T-cell (primary cell): ENCODE data around the gene AFDN. TPM values are rescaled to one million over a fixed set of nuclear protein-coding genes. Genes with fewer than 3 reads are reported as not detected.

Source experiments
- ATAC-seq, 4 experiments: fragments of 200-7000 bp in 3 of 4; fragments of 150-1000 bp in 1 of 4; cut with Tn5 transposase; replicated peaks in 1 of 4; 1 replicate in 3 of 4; 2 replicates in 1 of 4; pipeline ENCODE4 v1.10.0; 2021; ENCODE audit warnings: moderate library complexity in 3 of 4, mild to moderate bottlenecking in 2 of 4, moderate number of reproducible peaks in 1 of 4
- CTCF ChIA-PET, 2 donors: fragments of 300-600 bp; sonication (Branson Sonifier 250); formaldehyde crosslinking; loops; one replicate each; lab custom pipeline; 2022; ENCODE audit warnings: antibody characterized with exemption in 2 of 2; lab: Charles Lee
- POLR2A ChIA-PET, 2 donors: fragments of 300-600 bp; sonication (Branson Sonifier 250); formaldehyde crosslinking; loops; one replicate each; lab custom pipeline; 2022; ENCODE audit warnings: antibody characterized with exemption in 2 of 2; lab: Charles Lee
- DNase-seq, 35 experiments: peaks; one replicate each; pipeline versions ENCODE4 v3.0.0 to v3.0.0-alpha.2; 2013 to 2023
- H3K27ac ChIP-seq: one replicate; pipeline ENCODE4 v1.5.1; 2013; ENCODE audit warnings: low read length
- H3K27me3 ChIP-seq, 2 experiments: replicated peaks in 1 of 2; 1 replicate in 1 of 2; 2 replicates in 1 of 2; pipeline versions ENCODE4 v1.6.1 to v1.7.0; 2013; ENCODE audit warnings: low read length in 1 of 2, mixed read lengths in 1 of 2; ENCODE audit not compliant: control insufficient read depth in 2 of 2, insufficient read depth in 2 of 2; ENCODE audit errors: extremely low read depth in 1 of 2
- H3K36me3 ChIP-seq, 2 donors: 1 replicate in 1 of 2; 2 replicates in 1 of 2; pipeline versions ENCODE4 v1.6.1 to v1.7.0; 2013; ENCODE audit warnings: low read length in 1 of 2; ENCODE audit not compliant: control insufficient read depth in 2 of 2, insufficient read depth in 1 of 2; ENCODE audit errors: extremely low read depth in 1 of 2
- H3K4me1 ChIP-seq, 2 experiments: 1 replicate in 1 of 2; 2 replicates in 1 of 2; pipeline versions ENCODE4 v1.6.1 to v1.7.0; 2013; ENCODE audit warnings: low read length in 2 of 2, mixed read lengths in 1 of 2; ENCODE audit not compliant: insufficient read depth in 2 of 2, control insufficient read depth in 1 of 2; ENCODE audit errors: extremely low read depth in 1 of 2
- H3K4me3 ChIP-seq, 2 donors: 1 replicate in 1 of 2; 2 replicates in 1 of 2; pipeline versions ENCODE4 v1.5.1 to v1.7.0; 2013; ENCODE audit warnings: mild to moderate bottlenecking in 2 of 2, low read length in 1 of 2, moderate library complexity in 1 of 2; ENCODE audit not compliant: control insufficient read depth in 1 of 2; ENCODE audit errors: extremely low read depth in 1 of 2
- H3K9me3 ChIP-seq: 2 replicates; pipeline ENCODE4 v1.7.0; 2013
- H3K27ac Mint-ChIP-seq, 2 donors: one replicate each; pipeline ENCODE4 v1.8.0; 2020 to 2021; ENCODE audit warnings: mild to moderate bottlenecking in 2 of 2, mixed read lengths in 2 of 2
- H3K27me3 Mint-ChIP-seq, 2 donors: one replicate each; pipeline ENCODE4 v1.8.0; 2021 to 2022; ENCODE audit warnings: mixed read lengths in 2 of 2
- H3K36me3 Mint-ChIP-seq: one replicate; pipeline ENCODE4 v1.8.0; 2021; ENCODE audit warnings: mixed read lengths
- H3K4me1 Mint-ChIP-seq, 3 donors: one replicate each; pipeline ENCODE4 v1.8.0; 2020 to 2022; ENCODE audit warnings: mixed read lengths in 3 of 3, mild to moderate bottlenecking in 1 of 3
- H3K4me3 Mint-ChIP-seq, 3 donors: one replicate each; pipeline ENCODE4 v1.8.0; 2020 to 2022; ENCODE audit warnings: mild to moderate bottlenecking in 3 of 3, mixed read lengths in 3 of 3, moderate library complexity in 3 of 3
- H3K9me3 Mint-ChIP-seq, 3 donors: one replicate each; pipeline ENCODE4 v1.8.0; 2020 to 2022; ENCODE audit warnings: mixed read lengths in 3 of 3
- WGBS: methylation state at CpG from one replicate; pipeline ENCODE4 v1.1.5; 2013; ENCODE audit warnings: missing lambda C conversion rate; ENCODE audit not compliant: insufficient coverage; 5-methylcytosine and 5-hydroxymethylcytosine counted together
- total RNA-seq, 35 experiments: library from RNA in 6 of 35; stranded (reverse) in 6 of 35; fragments of 120-200 nt in 1 of 35; gene quantifications; one replicate each; pipeline versions ENCODE4 v1.2.1 to v1.2.4 and lab custom pipeline; 2013 to 2026

AFDN gene
- total RNA-seq, 5 donors from 2014 or later (not counting 1 experiment from before 2014, with no cell fraction given), result 10.6 to 30.3 (median 20.7) TPM

GRCh38 chr6:167850782-167851181, 24.1 kb downstream of the AFDN start:
- Mint-ChIP-seq H3K36me3 (no peaks in the 10 kb centered on the region), H3K27me3 (peaks cover 15 to 22% of the 10 kb centered on the region in 2 donors), H3K4me1 (peaks cover 0 to 10% (median 0%) of the 10 kb centered on the region in 3 donors), H3K4me3 (no peak overlapping the region), H3K9me3 (no peaks in the 10 kb centered on the region), H3K27ac (no peak overlapping the region)
- no peak overlapping the region for H3K4me3 ChIP-seq
- H3K36me3 ChIP-seq, result no peaks in the 10 kb centered on the region
- CTCF ChIA-PET, result no interaction called here
- no peak for ATAC-seq
- no peak for DNase-seq
- POLR2A ChIA-PET, result no interaction called here
- no peak overlapping the region for H3K27ac ChIP-seq
- no CpG with 5 or more reads among the region's 6 CpGs for WGBS
- H3K27me3 ChIP-seq, result peaks cover 0 to 7% of the 10 kb centered on the region in 2 experiments
- H3K9me3 ChIP-seq, result no peaks in the 10 kb centered on the region
- no peaks in the 10 kb centered on the region for H3K4me1 ChIP-seq

GRCh38 chr6:167851370-167851952, 24.8 kb downstream of the AFDN start:
- Histone ChIP-seq H3K4me3 (no peak overlapping the region), H3K27me3 (peaks cover 0 to 7% of the 10 kb centered on the region in 2 experiments), H3K27ac (no peak overlapping the region), H3K4me1 (no peaks in the 10 kb centered on the region), H3K36me3 (no peaks in the 10 kb centered on the region), H3K9me3 (no peaks in the 10 kb centered on the region)
- no peaks in the 10 kb centered on the region for H3K9me3 Mint-ChIP-seq
- no peak overlapping the region for H3K27ac Mint-ChIP-seq
- H3K4me1 Mint-ChIP-seq, result peaks cover 0 to 10% (median 0%) of the 10 kb centered on the region in 3 donors
- POLR2A ChIA-PET, result interaction anchor here in 1 of 2 donors (0.5 kb wide), 1 partner anchor 36 kb away, joined by 3 read pairs; no protein-coding TSS in a partner anchor
- DNase-seq (no peak), ATAC-seq (no peak)
- CTCF ChIA-PET, result no interaction called here
- H3K27me3 Mint-ChIP-seq, result peaks cover 15 to 20% of the 10 kb centered on the region in 2 donors
- no peak overlapping the region for H3K4me3 Mint-ChIP-seq
- no CpG with 5 or more reads among the region's 2 CpGs for WGBS
- no peaks in the 10 kb centered on the region for H3K36me3 Mint-ChIP-seq

DNA sequence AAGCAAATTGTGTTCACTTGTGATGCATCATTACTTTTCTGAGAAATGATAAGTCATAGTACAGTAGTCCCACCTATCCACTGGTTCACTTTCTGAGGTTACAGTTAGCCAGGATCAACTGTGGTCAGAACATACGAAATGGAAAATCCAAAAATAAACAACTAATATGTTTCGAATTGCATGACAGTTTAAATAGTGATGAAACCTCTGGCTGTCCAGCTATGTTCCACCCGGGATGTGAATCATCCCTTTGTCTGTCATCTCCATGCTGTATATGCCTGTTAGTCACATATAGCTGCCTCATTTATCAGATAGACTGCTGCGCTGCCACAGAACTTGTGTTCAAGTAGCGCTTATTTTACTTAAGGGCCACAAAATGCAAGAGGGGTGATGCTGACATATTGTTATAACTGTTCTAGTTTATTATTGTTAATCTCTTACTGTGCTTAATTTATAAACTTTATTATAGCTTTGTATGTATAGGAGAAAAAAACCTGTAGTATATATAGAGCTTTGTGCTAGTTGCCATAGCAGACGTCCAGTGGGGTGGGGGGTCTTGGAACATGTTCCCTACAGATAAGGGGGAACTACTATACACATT, 29.2 kb downstream of the AFDN start:
- 86% methylated on average over 2 of the region's 6 CpGs for WGBS
- ChIA-PET CTCF (interaction anchor here in 1 of 2 donors (0.7 kb wide), 1 partner anchor 16 kb away, joined by 4 read pairs; no protein-coding TSS in a partner anchor), POLR2A (no interaction called here)
- peaks cover 0 to 9% of the 10 kb centered on the region in 2 experiments for H3K27me3 ChIP-seq
- Mint-ChIP-seq H3K36me3 (no peaks in the 10 kb centered on the region), H3K4me3 (no peak overlapping the region), H3K27me3 (peaks cover 9 to 15% of the 10 kb centered on the region in 2 donors), H3K4me1 (peaks cover 0 to 19% (median 0%) of the 10 kb centered on the region in 3 donors), H3K9me3 (no peaks in the 10 kb centered on the region), H3K27ac (no peak overlapping the region)
- DNase-seq (no peak), ATAC-seq (no peak)
- no peaks in the 10 kb centered on the region for H3K36me3 ChIP-seq
- no peaks in the 10 kb centered on the region for H3K4me1 ChIP-seq
- H3K9me3 ChIP-seq, result no peaks in the 10 kb centered on the region
- H3K4me3 ChIP-seq, result no peak overlapping the region
- no peak overlapping the region for H3K27ac ChIP-seq

GRCh38 chr6:167856474-167856873, 29.8 kb downstream of the AFDN start:
- no peak overlapping the region for H3K27ac ChIP-seq
- CTCF ChIA-PET, result interaction anchor here (0.7 kb wide), 2 partner anchors 16 to 692 kb away, joined by 3 to 4 read pairs; no protein-coding TSS in a partner anchor
- H3K27ac Mint-ChIP-seq, result no peak overlapping the region

DNA sequence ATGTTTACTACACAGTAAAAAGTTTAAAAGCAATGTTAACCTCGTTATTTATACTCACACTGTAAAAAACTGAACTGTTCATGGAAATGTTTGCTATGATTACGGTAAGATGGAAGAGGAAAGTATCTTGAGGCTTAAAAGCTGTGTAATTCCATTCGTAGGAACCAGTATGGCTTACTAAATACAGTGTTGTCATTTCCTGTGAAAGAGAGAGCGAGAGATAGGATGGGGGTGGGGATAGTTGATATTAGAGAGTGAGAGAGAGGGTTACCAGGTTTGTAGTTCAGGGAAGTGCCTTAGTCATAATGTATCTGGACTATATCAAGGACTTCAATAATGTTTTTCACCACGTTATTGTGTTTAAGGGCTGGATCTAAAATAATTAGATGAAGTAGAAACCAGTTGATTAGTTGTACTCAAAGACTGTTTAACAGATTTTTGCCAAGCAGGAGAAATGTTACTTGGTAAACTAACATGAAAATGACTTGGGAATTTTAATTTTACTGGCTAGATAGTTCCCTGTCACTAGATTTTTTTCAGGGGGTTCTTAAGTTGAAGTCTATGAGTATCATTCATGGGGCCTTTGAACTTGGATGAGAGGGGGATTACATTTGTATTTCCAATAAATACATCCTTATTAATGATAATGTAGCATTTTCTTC, 30.4 kb downstream of the AFDN start:
- Mint-ChIP-seq H3K4me1 (peaks cover 0 to 17% (median 0%) of the 10 kb centered on the region in 3 donors), H3K27ac (no peak overlapping the region), H3K9me3 (no peaks in the 10 kb centered on the region), H3K36me3 (no peaks in the 10 kb centered on the region), H3K27me3 (peaks cover 5 to 19% of the 10 kb centered on the region in 2 donors), H3K4me3 (no peak overlapping the region)
- Histone ChIP-seq H3K36me3 (no peaks in the 10 kb centered on the region), H3K27ac (no peak overlapping the region), H3K27me3 (peaks cover 0 to 4% of the 10 kb centered on the region in 2 experiments), H3K4me3 (no peak overlapping the region), H3K9me3 (no peaks in the 10 kb centered on the region), H3K4me1 (no peaks in the 10 kb centered on the region)
- WGBS, result 61% methylated on average over 2 of the region's 5 CpGs
- ATAC-seq, result no peak
- ChIA-PET CTCF (interaction anchor here in 1 of 2 donors (0.7 kb wide), 1 partner anchor 693 kb away, joined by 3 read pairs; no protein-coding TSS in a partner anchor), POLR2A (no interaction called here)
- no peak for DNase-seq

More at GRCh38 chr6:167856474-167856873, 29.8 kb downstream of the AFDN start:
- Histone ChIP-seq H3K9me3 (no peaks in the 10 kb centered on the region), H3K27me3 (peaks cover 0 to 6% of the 10 kb centered on the region in 2 experiments), H3K36me3 (no peaks in the 10 kb centered on the region), H3K4me3 (no peak overlapping the region), H3K4me1 (no peaks in the 10 kb centered on the region)
- WGBS, result no CpG with 5 or more reads among the region's 1 CpG
- Mint-ChIP-seq H3K4me1 (peaks cover 0 to 17% (median 0%) of the 10 kb centered on the region in 3 donors), H3K9me3 (no peaks in the 10 kb centered on the region), H3K36me3 (no peaks in the 10 kb centered on the region), H3K4me3 (no peak overlapping the region), H3K27me3 (peaks cover 9 to 18% of the 10 kb centered on the region in 2 donors)
- no peak for DNase-seq
- POLR2A ChIA-PET, result no interaction called here
- ATAC-seq, result no peak

GRCh38 chr6:167858086-167858591, 31.4 kb downstream of the AFDN start:
- Histone ChIP-seq H3K27me3 (peaks cover 0 to 6% of the 10 kb centered on the region in 2 experiments), H3K27ac (no peak overlapping the region), H3K9me3 (no peaks in the 10 kb centered on the region), H3K4me1 (no peaks in the 10 kb centered on the region), H3K4me3 (no peak overlapping the region), H3K36me3 (no peaks in the 10 kb centered on the region)
- Mint-ChIP-seq H3K27me3 (peaks cover 4 to 20% of the 10 kb centered on the region in 2 donors), H3K27ac (no peak overlapping the region), H3K4me3 (no peak overlapping the region), H3K4me1 (peaks cover 0 to 17% (median 0%) of the 10 kb centered on the region in 3 donors), H3K9me3 (no peaks in the 10 kb centered on the region), H3K36me3 (no peaks in the 10 kb centered on the region)
- DNase-seq (no peak), ATAC-seq (no peak)
- WGBS, result 83% methylated on average over 1 of the region's 1 CpG
- POLR2A ChIA-PET, result no interaction called here
- CTCF ChIA-PET, result no interaction called here
